GM12878 (cell line): ENCODE results near the gene CDKN1B. TPM values are rescaled to one million over a fixed set of nuclear protein-coding genes. Genes with fewer than 3 reads are reported as not detected.

Experiments
- BACH1 ChIP-seq: fragments of 450-650 bp; IDR thresholded peaks from 2 replicates; pipeline ENCODE4 v1.6.1; 2017; ENCODE audit warnings: mild to moderate bottlenecking, borderline replicate concordance
- CBX5 ChIP-seq: sonication (generic); IDR thresholded peaks from 2 replicates; pipeline ENCODE4 v1.6.1; 2016; ENCODE audit warnings: low read depth, moderate library complexity, mild to moderate bottlenecking, inconsistent platforms
- CREM ChIP-seq: IDR thresholded peaks from 2 replicates; pipeline ENCODE4 v1.6.1; 2014; ENCODE audit warnings: antibody characterized with exemption, low read depth
- CTCF ChIP-seq, 3 experiments: IDR thresholded peaks in 2 of 3; conservative IDR thresholded peaks in 1 of 3; 2 replicates each; pipeline ENCODE4 v1.5.1; 2011; ENCODE audit warnings: low read depth in 3 of 3, low read length in 3 of 3, mild to moderate bottlenecking in 3 of 3, control low read depth in 2 of 3, moderate library complexity in 2 of 3, inconsistent platforms in 1 of 3, mixed read lengths in 1 of 3; ENCODE audit not compliant: control insufficient read depth in 2 of 3, insufficient read depth in 1 of 3; ENCODE audit errors: extremely low read depth in 1 of 3
- ETV6 ChIP-seq, 2 experiments: fragments of 450-650 bp in 1 of 2; IDR thresholded peaks in 1 of 2; conservative IDR thresholded peaks in 1 of 2; 2 replicates each; pipeline ENCODE4 v1.6.1; 2014; ENCODE audit warnings: antibody characterized with exemption in 1 of 2, borderline replicate concordance in 1 of 2, low read depth in 1 of 2, mild to moderate bottlenecking in 1 of 2, moderate library complexity in 1 of 2
- FOS ChIP-seq: IDR thresholded peaks from 3 replicates; pipeline ENCODE4 v1.6.1; 2011; ENCODE audit warnings: borderline replicate concordance; ENCODE audit not compliant: insufficient read length; ENCODE audit errors: extremely low read depth
- FOXK2 ChIP-seq: fragments of 450-650 bp; IDR thresholded peaks from 2 replicates; pipeline ENCODE4 v1.6.1; 2017; ENCODE audit warnings: mild to moderate bottlenecking, moderate library complexity
- FOXM1 ChIP-seq: IDR thresholded peaks from 2 replicates; pipeline ENCODE4 v1.6.1; 2012; ENCODE audit warnings: low read depth, mild to moderate bottlenecking, inconsistent platforms, low read length, moderate library complexity
- HCFC1 ChIP-seq: fragments of 150-350 bp; IDR thresholded peaks from 2 replicates; pipeline ENCODE4 v1.6.1; 2014; ENCODE audit warnings: low read length
- KAT2A ChIP-seq: conservative IDR thresholded peaks from 2 replicates; pipeline ENCODE4 v1.6.1; 2011; ENCODE audit warnings: low read depth, low read length; ENCODE audit not compliant: control insufficient read depth
- LARP7 ChIP-seq: fragments of 450-650 bp; IDR thresholded peaks from 2 replicates; pipeline ENCODE4 v1.6.1; 2017; ENCODE audit warnings: mild to moderate bottlenecking
- MEF2A ChIP-seq: IDR thresholded peaks from 2 replicates; pipeline ENCODE4 v1.6.1; 2011; ENCODE audit warnings: low read depth, mild to moderate bottlenecking, low read length, moderate library complexity; ENCODE audit not compliant: insufficient read depth
- MTA3 ChIP-seq: IDR thresholded peaks from 2 replicates; pipeline ENCODE4 v1.6.1; 2012; ENCODE audit warnings: low read length, inconsistent platforms, borderline replicate concordance
- NFXL1 ChIP-seq: fragments of 450-650 bp; IDR thresholded peaks from 2 replicates; pipeline ENCODE4 v1.6.1; 2017; ENCODE audit warnings: antibody characterized with exemption, mild to moderate bottlenecking, borderline replicate concordance
- NR2C2 ChIP-seq: IDR thresholded peaks from 2 replicates; pipeline ENCODE4 v1.6.1; 2011; ENCODE audit warnings: borderline replicate concordance, low read depth; ENCODE audit not compliant: control insufficient read depth, insufficient read length
- PAX8 ChIP-seq: fragments of 450-650 bp; IDR thresholded peaks from 2 replicates; pipeline ENCODE4 v1.6.1; 2017; ENCODE audit warnings: mild to moderate bottlenecking, moderate library complexity
- POLR2AphosphoS5 ChIP-seq: IDR thresholded peaks from 2 replicates; pipeline ENCODE4 v1.6.1; 2011; ENCODE audit warnings: mild to moderate bottlenecking, low read length, inconsistent platforms
- RCOR1 ChIP-seq: conservative IDR thresholded peaks from 2 replicates; pipeline ENCODE4 v1.6.1; 2012; ENCODE audit warnings: low read depth, low read length, improper control_type of control experiment
- ZNF24 ChIP-seq: fragments of 450-650 bp; IDR thresholded peaks from 2 replicates; pipeline ENCODE4 v1.6.1; 2017; ENCODE audit warnings: antibody characterized with exemption, mild to moderate bottlenecking
- polyA plus RNA-seq, 11 experiments: library from polyadenylated mRNA; depleted of rRNA in 4 of 11; unstranded in 6 of 11; stranded (reverse) in 5 of 11; fragments of >200 nt; fragmentation: Nextera tagmentation in 4 of 11; fragmentation: Illumina TruSeq in 1 of 11; extraction: Ambion mirVana in 4 of 11; extraction: Trizol in 1 of 11; gene quantifications; 1 replicate in 1 of 11; 2 replicates in 10 of 11; pipeline versions ENCODE4 v1.2.1 to v1.2.3, GENCODE V29; 2011 to 2016; ENCODE audit warnings: inconsistent platforms in 2 of 11, missing spikeins in 2 of 11, low read depth in 1 of 11
- total RNA-seq, 4 experiments: library from RNA; depleted of rRNA in 3 of 4; stranded (reverse); fragments of >200 nt in 3 of 4; fragmentation: Illumina TruSeq in 1 of 4; extraction: Trizol in 1 of 4; gene quantifications; 2 replicates each; pipeline versions ENCODE4 v1.2.1 to v1.2.3, GENCODE V29; 2013 to 2021
- TF ChIP-seq, protein P1 (sequence below): fragments of 450-650 bp; IDR thresholded peaks from 2 replicates; pipeline ENCODE4 v1.6.1; 2016; ENCODE audit warnings: mild to moderate bottlenecking
- TF ChIP-seq, protein P2 (sequence below): fragments of 450-650 bp; IDR thresholded peaks from 2 replicates; pipeline ENCODE4 v1.6.1; 2017; ENCODE audit warnings: mild to moderate bottlenecking, moderate library complexity

CDKN1B gene
- total and polyA plus RNA-seq, 10 of the 15 experiments (the other 5 are each of a cell fraction or from before 2014, with no cell fraction given): 4.2 to 39.1 (median 23.1) TPM

GRCh38 chr12:12696562-12697383 lies 20.4 kb upstream of the CDKN1B start (continued):
- TF ChIP-seq ZNF24: no peak
- TF ChIP-seq, protein P1, sequence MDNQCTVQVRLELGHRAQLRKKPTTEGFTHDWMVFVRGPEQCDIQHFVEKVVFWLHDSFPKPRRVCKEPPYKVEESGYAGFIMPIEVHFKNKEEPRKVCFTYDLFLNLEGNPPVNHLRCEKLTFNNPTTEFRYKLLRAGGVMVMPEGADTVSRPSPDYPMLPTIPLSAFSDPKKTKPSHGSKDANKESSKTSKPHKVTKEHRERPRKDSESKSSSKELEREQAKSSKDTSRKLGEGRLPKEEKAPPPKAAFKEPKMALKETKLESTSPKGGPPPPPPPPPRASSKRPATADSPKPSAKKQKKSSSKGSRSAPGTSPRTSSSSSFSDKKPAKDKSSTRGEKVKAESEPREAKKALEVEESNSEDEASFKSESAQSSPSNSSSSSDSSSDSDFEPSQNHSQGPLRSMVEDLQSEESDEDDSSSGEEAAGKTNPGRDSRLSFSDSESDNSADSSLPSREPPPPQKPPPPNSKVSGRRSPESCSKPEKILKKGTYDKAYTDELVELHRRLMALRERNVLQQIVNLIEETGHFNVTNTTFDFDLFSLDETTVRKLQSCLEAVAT: peak; percentile 71
- no peak; the same call in 1 of the 2 replicates for TF ChIP-seq HCFC1
- TF ChIP-seq KAT2A: no peak
- no peak for TF ChIP-seq CBX5
- 0 out of 2 replicates have a peak, but pooled peaks have one; percentile 11 for TF ChIP-seq BACH1
- no peak for TF ChIP-seq CTCF (IDR thresholded peaks at IDR 0.05 in 2 of 3, conservative IDR thresholded peaks at IDR 0.05 in 1 of 3; ENCODE audit: control insufficient read depth in 2 of 3, extremely low read depth in 1 of 3, insufficient read depth in 1 of 3, low read depth in 3 of 3, low read length in 3 of 3)
- no peak; the same call in 1 of the 2 replicates for TF ChIP-seq PAX8
- TF ChIP-seq RCOR1: no peak
- peak; percentile 66 for TF ChIP-seq POLR2AphosphoS5
- no peak for TF ChIP-seq FOS
- TF ChIP-seq CREM: peak; percentile 9; the same call in 1 of the 2 replicates
- TF ChIP-seq NFXL1: no peak
- no peak for TF ChIP-seq FOXK2
- no peak for TF ChIP-seq LARP7
- TF ChIP-seq MEF2A: no peak
- no peak for TF ChIP-seq FOXM1
- TF ChIP-seq, protein P2, sequence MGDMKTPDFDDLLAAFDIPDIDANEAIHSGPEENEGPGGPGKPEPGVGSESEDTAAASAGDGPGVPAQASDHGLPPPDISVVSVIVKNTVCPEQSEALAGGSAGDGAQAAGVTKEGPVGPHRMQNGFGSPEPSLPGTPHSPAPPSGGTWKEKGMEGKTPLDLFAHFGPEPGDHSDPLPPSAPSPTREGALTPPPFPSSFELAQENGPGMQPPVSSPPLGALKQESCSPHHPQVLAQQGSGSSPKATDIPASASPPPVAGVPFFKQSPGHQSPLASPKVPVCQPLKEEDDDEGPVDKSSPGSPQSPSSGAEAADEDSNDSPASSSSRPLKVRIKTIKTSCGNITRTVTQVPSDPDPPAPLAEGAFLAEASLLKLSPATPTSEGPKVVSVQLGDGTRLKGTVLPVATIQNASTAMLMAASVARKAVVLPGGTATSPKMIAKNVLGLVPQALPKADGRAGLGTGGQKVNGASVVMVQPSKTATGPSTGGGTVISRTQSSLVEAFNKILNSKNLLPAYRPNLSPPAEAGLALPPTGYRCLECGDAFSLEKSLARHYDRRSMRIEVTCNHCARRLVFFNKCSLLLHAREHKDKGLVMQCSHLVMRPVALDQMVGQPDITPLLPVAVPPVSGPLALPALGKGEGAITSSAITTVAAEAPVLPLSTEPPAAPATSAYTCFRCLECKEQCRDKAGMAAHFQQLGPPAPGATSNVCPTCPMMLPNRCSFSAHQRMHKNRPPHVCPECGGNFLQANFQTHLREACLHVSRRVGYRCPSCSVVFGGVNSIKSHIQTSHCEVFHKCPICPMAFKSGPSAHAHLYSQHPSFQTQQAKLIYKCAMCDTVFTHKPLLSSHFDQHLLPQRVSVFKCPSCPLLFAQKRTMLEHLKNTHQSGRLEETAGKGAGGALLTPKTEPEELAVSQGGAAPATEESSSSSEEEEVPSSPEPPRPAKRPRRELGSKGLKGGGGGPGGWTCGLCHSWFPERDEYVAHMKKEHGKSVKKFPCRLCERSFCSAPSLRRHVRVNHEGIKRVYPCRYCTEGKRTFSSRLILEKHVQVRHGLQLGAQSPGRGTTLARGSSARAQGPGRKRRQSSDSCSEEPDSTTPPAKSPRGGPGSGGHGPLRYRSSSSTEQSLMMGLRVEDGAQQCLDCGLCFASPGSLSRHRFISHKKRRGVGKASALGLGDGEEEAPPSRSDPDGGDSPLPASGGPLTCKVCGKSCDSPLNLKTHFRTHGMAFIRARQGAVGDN: peak; percentile 70
- no peak for TF ChIP-seq NR2C2
- no peak for TF ChIP-seq ETV6 (conservative IDR thresholded peaks at IDR 0.05 in 1 of 2, IDR thresholded peaks at IDR 0.05 in 1 of 2; ENCODE audit: borderline replicate concordance in 1 of 2, low read depth in 1 of 2)
- TF ChIP-seq MTA3: peak; percentile 40; the same call in 1 of the 2 replicates
